HEK293T (cell line): ENCODE data around the gene LHX4.
A peak's percentile ranks its signal among the peaks of the same experiment; 100 is the strongest.

Experiments
- CTCF ChIA-PET: fragments of 350-600 bp; formaldehyde crosslinking; extraction: SDS; loops from one replicate; lab custom pipeline; 2021; ENCODE audit warnings: antibody characterized with exemption, inconsistent platforms; lab: Yijun Ruan, JAX
- POLR2A ChIA-PET: fragments of 350-600 bp; formaldehyde crosslinking; extraction: SDS; loops from one replicate; lab custom pipeline; 2020; ENCODE audit warnings: antibody characterized with exemption, inconsistent platforms; lab: Yijun Ruan, JAX
- DNase-seq: peaks from one replicate; pipeline ENCODE4 v3.0.0; 2012; ENCODE audit warnings: mixed read lengths; ENCODE audit errors: extremely low spot score
- ARNT ChIP-seq: fragments of 450-650 bp; IDR thresholded peaks from 2 replicates; pipeline ENCODE4 v1.6.1; 2017; ENCODE audit warnings: mild to moderate bottlenecking
- BHLHE40 ChIP-seq: fragments of 450-650 bp; IDR thresholded peaks from 2 replicates; pipeline ENCODE4 v1.6.1; 2016; ENCODE audit warnings: mild to moderate bottlenecking, moderate library complexity, borderline replicate concordance
- CTBP1 ChIP-seq: fragments of 450-650 bp; IDR thresholded peaks from 2 replicates; pipeline ENCODE4 v1.6.1; 2016; ENCODE audit warnings: borderline replicate concordance
- ELF4 ChIP-seq: fragments of 450-650 bp; IDR thresholded peaks from 2 replicates; pipeline ENCODE4 v1.6.1; 2017; ENCODE audit warnings: antibody characterized with exemption
- FOXA1 ChIP-seq: fragments of 450-650 bp; IDR thresholded peaks from 2 replicates; pipeline ENCODE4 v1.6.1; 2016; ENCODE audit warnings: mild to moderate bottlenecking
- FOXK2 ChIP-seq: fragments of 450-650 bp; IDR thresholded peaks from 2 replicates; pipeline ENCODE4 v1.6.1; 2016; ENCODE audit warnings: mild to moderate bottlenecking
- FOXM1 ChIP-seq: fragments of 450-650 bp; IDR thresholded peaks from 2 replicates; pipeline ENCODE4 v1.6.1; 2017; ENCODE audit warnings: mild to moderate bottlenecking, borderline replicate concordance
- HDGF ChIP-seq: fragments of 450-650 bp; IDR thresholded peaks from 2 replicates; pipeline ENCODE4 v1.6.1; 2017; ENCODE audit warnings: antibody characterized with exemption, borderline replicate concordance
- L3MBTL2 ChIP-seq: fragments of 450-650 bp; conservative IDR thresholded peaks from 2 replicates; pipeline ENCODE4 v1.6.1; 2016; ENCODE audit warnings: mild to moderate bottlenecking
- LEF1 ChIP-seq: fragments of 450-650 bp; IDR thresholded peaks from 2 replicates; pipeline ENCODE4 v1.6.1; 2017; ENCODE audit warnings: mild to moderate bottlenecking, borderline replicate concordance
- NFRKB ChIP-seq: fragments of 450-650 bp; IDR thresholded peaks from 2 replicates; pipeline ENCODE4 v1.6.1; 2016; ENCODE audit warnings: mild to moderate bottlenecking, moderate library complexity
- PKNOX1 ChIP-seq: fragments of 450-650 bp; IDR thresholded peaks from 2 replicates; pipeline ENCODE4 v1.6.1; 2016
- SP1 ChIP-seq: fragments of 450-650 bp; IDR thresholded peaks from 2 replicates; pipeline ENCODE4 v1.6.1; 2017
- SUZ12 ChIP-seq: fragments of 450-650 bp; IDR thresholded peaks from 2 replicates; pipeline ENCODE4 v1.6.1; 2016; ENCODE audit warnings: mild to moderate bottlenecking
- TARDBP ChIP-seq: fragments of 450-650 bp; IDR thresholded peaks from 2 replicates; pipeline ENCODE4 v1.6.1; 2016
- ZNF384 ChIP-seq: fragments of 450-650 bp; IDR thresholded peaks from 2 replicates; pipeline ENCODE4 v1.6.1; 2016

Gene LHX4

DNA sequence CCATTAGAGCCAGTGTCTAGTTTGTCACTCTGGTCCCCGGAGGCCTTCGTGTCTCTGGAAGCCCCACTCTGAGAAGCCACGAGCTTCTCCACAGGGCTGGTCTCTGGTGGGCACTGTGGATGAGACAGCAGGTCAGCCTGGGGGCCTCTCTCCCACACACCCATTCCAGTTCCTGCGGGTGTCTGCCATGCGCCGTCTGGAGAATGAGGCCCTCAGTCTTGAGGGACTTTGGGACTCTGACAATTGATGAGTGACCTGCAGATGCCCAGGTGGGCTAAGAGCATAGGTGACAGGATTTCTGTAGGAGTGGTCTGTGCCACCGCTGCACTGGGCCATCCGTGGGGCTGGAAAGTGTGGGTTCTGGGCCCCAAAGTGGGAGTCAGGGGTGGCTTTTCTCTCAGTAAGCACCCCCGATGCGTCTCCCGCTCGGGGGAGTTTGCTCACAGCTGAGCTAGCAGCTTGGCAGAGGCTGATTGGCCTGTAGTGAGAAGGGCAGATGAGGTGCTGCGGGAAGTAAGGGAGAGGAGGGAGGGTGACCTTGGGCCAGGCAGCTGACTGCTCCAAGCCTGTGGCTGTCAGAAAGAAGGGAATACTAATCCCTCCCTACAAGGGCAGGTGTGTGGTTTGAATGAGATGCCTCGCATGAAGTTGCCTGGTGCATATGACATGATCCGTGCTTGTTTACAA lies 26.4 kb downstream of the LHX4 start:
- CTCF ChIA-PET = interaction anchor here (0.6 kb wide), 1 partner anchor 10 kb away, joined by 3 read pairs; no protein-coding TSS in a partner anchor
- no peak for DNase-seq
- POLR2A ChIA-PET = no interaction called here
- TF ChIP-seq CTBP1 (no peak), FOXA1 (no peak), LEF1 (no peak), TARDBP (no peak), HDGF (no peak), ARNT (no peak), SUZ12 (no peak), SP1 (no peak)

DNA sequence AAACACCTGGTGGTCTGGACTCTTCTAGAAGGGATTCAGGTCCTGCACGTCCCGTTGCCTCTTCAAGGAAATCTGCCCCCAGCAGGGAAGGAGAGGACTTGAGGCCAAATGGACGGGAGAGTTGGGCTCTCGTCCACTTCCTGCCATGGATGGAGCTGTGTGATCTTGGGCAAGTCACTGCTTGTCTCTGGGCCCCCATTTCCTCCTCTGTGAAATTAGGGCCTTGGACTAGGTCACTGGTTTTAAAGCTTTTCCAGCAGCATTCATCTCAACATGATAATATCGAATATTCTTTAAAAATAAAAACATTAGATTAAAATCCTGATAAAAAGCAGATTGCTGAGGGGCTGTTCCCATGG lies 26.9 kb downstream of the LHX4 start:
- no peak for TF ChIP-seq L3MBTL2
- TF ChIP-seq TARDBP = no peak
- no peak for TF ChIP-seq LEF1
- TF ChIP-seq CTBP1 = no peak
- TF ChIP-seq ZNF384 = no peak
- TF ChIP-seq PKNOX1 = no peak
- TF ChIP-seq SUZ12 = no peak
- TF ChIP-seq ELF4 = no peak
- TF ChIP-seq FOXM1 = no peak
- no peak for TF ChIP-seq FOXA1
- TF ChIP-seq FOXK2 = no peak
- TF ChIP-seq BHLHE40 = no peak
- TF ChIP-seq SP1 = no peak
- no peak for TF ChIP-seq ARNT
- no peak for TF ChIP-seq HDGF
- CTCF ChIA-PET = interaction anchor here (0.6 kb wide), 1 partner anchor 11 kb away, joined by 3 read pairs; no protein-coding TSS in a partner anchor
- POLR2A ChIA-PET = no interaction called here
- no peak for DNase-seq

- ChIA-PET CTCF (no interaction called here), POLR2A (no interaction called here)
- no peak for DNase-seq
- no peak for TF ChIP-seq SUZ12
- peak; percentile 67 for TF ChIP-seq PKNOX1
Observed at GRCh38 chr1:180257486-180257885, 27.4 kb downstream of the LHX4 start.

- ChIA-PET POLR2A (no interaction called here), CTCF (interaction anchor here (0.9 kb wide), 1 partner anchor 70 kb away, joined by 4 read pairs; no protein-coding TSS in a partner anchor)
- no peak for DNase-seq
- TF ChIP-seq BHLHE40 = no peak
- no peak for TF ChIP-seq PKNOX1
- no peak for TF ChIP-seq CTBP1
- no peak for TF ChIP-seq FOXM1
Observed at GRCh38 chr1:180258290-180258689, 28.2 kb downstream of the LHX4 start.

GRCh38 chr1:180258935-180259334 lies 28.9 kb downstream of the LHX4 start:
- CTCF ChIA-PET = interaction anchor here (0.7 to 0.9 kb wide), 2 partner anchors 11 to 71 kb away, joined by 3 to 4 read pairs; no protein-coding TSS in a partner anchor
- POLR2A ChIA-PET = no interaction called here

DNA sequence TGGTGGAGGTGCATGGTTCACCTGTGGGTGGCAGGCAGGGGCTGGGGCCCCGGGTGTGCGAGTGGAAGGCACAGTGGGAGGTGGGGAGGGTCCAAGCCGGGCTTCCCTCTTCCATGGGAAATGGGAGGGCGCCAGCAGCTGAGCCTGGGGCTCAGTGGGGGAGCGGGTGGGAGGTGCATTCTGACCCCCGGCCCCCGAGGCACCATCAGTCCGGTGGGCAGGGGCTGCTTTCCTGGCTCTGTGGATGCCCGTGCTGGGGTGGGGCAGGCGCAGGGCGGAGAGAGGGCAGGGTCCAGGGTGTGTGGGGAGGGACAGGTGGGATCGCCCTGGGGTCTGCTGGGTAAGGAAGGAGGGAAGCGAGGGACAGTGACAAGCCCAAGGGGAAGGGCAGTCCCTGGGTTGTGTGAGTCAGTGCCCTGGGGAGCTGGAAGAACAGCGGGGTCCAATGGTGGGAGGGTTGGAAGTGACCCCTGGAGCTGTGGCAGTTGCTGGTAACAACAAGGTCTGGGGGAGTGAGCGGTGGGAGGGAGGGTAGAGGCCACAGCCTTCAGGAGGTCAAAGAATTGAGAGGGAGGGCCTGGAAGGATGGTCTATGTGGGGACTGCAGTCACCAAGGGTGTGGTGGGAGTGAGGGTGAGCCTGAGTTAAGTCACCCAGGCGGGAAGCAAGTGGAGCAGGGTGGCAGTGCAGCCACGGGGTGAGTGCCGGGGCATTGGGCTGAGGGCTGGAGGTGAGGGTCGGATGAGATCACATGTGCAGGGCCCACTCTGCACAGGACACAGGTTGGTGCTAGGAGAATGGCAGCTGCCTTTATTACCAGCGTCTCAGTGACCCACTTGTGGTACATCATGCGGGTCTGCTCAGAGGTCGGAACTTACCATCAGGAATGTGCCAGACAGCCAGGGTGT lies 29.6 kb downstream of the LHX4 start:
- TF ChIP-seq LEF1 = no peak
- TF ChIP-seq L3MBTL2 = no peak
- no peak for TF ChIP-seq FOXA1
- no peak for TF ChIP-seq TARDBP
- TF ChIP-seq FOXK2 = no peak
- TF ChIP-seq NFRKB = no peak
- TF ChIP-seq SUZ12 = no peak
- TF ChIP-seq ARNT = no peak
- TF ChIP-seq PKNOX1 = no peak
- no peak for TF ChIP-seq ELF4
- ChIA-PET CTCF (interaction anchor here (0.7 to 1.5 kb wide), 3 partner anchors 10 to 72 kb away, joined by 3 to 4 read pairs (median 4); no protein-coding TSS in a partner anchor), POLR2A (no interaction called here)
- DNase-seq = no peak

More at GRCh38 chr1:180258935-180259334, 28.9 kb downstream of the LHX4 start:
- DNase-seq = no peak
- no peak for TF ChIP-seq SUZ12
